HG02970 (cell line): ENCODE results near the gene ALG13.
"Not testable (repeated sequence)": the region's sequence is repeated elsewhere in the genome, so short reads cannot be mapped to it uniquely, and the experiment has no call there.

Experiments
- ATAC-seq: cut with Tn5 transposase; IDR thresholded peaks from one replicate; pipeline ENCODE4 v1.9.1; 2021; ENCODE audit warnings: mild to moderate bottlenecking, moderate library complexity, moderate number of reproducible peaks; ENCODE audit not compliant: unreplicated experiment, low FRiP score

ALG13 gene

GRCh38 chrX:111680988-111681779 lies at the start of gene ALG13:
TSS of gene ALG13 (plus strand) at chrX:111681170. CDS start at chrX:111681219, 49 bp downstream.
- ATAC-seq, result peak; percentile 96

- ATAC-seq, result no peak
Measured at GRCh38 chrX:111634823-111635729, 45.9 kb upstream of the ALG13 start.

GRCh38 chrX:111641969-111642368 lies 39.0 kb upstream of the ALG13 start:
- no peak for ATAC-seq

- not testable (repeated sequence) for ATAC-seq
Measured at GRCh38 chrX:111645165-111645564, 35.8 kb upstream of the ALG13 start.

- no peak for ATAC-seq
Measured at GRCh38 chrX:111645607-111646006, 35.4 kb upstream of the ALG13 start.

GRCh38 chrX:111646515-111646914 lies 34.5 kb upstream of the ALG13 start:
- ATAC-seq, result no peak

GRCh38 chrX:111648802-111649201 lies 32.2 kb upstream of the ALG13 start:
- ATAC-seq, result no peak

GRCh38 chrX:111649638-111650037 lies 31.3 kb upstream of the ALG13 start:
- ATAC-seq, result no peak

GRCh38 chrX:111650845-111651244 lies 30.1 kb upstream of the ALG13 start:
- no peak for ATAC-seq

- no peak for ATAC-seq
Measured at GRCh38 chrX:111652719-111653118, 28.3 kb upstream of the ALG13 start.

GRCh38 chrX:111661241-111661640 lies 19.7 kb upstream of the ALG13 start:
- no peak for ATAC-seq

- no peak for ATAC-seq
Measured at GRCh38 chrX:111662292-111662691, 18.7 kb upstream of the ALG13 start.

- no peak for ATAC-seq
Measured at GRCh38 chrX:111671668-111672067, 9.3 kb upstream of the ALG13 start.

- no peak for ATAC-seq
Measured at GRCh38 chrX:111687305-111687704, 6.3 kb downstream of the ALG13 start.

- ATAC-seq, result no peak
Measured at GRCh38 chrX:111695297-111695880, 14.4 kb downstream of the ALG13 start.

- no peak for ATAC-seq
Measured at GRCh38 chrX:111719426-111720210, 38.6 kb downstream of the ALG13 start.

GRCh38 chrX:111728096-111728495 lies 47.1 kb downstream of the ALG13 start:
- no peak for ATAC-seq

GRCh38 chrX:111731351-111731750 lies 50.4 kb downstream of the ALG13 start:
- ATAC-seq, result no peak

- ATAC-seq, result no peak
Measured at GRCh38 chrX:111736571-111736970, 55.6 kb downstream of the ALG13 start.

- ATAC-seq, result no peak
Measured at GRCh38 chrX:111742018-111742417, 61.0 kb downstream of the ALG13 start.
